Endothelial cell of umbilical vein (primary cell): ENCODE results near the gene AQP3. TPM values are rescaled to one million over a fixed set of nuclear protein-coding genes. Genes with fewer than 3 reads are reported as not detected.
"Not testable (repeated sequence)": the region's sequence is repeated elsewhere in the genome, so short reads cannot be mapped to it uniquely, and the experiment has no call there.

Source experiments
- BruUV-seq: library from RNA; stranded (reverse); fragments of 400-500 nt; replicated peaks from 2 replicates; lab custom pipeline; 2021; lab: Mats Ljungman, UMichigan
- CTCF ChIA-PET: fragments of 300-600, 350-600 bp; sonication (Branson Sonifier 250); formaldehyde crosslinking; loops from one replicate; lab custom pipeline; 2021; ENCODE audit warnings: antibody characterized with exemption, inconsistent platforms; lab: Charles Lee
- POLR2A ChIA-PET: fragments of 300-600, 350-600 bp; sonication (Branson Sonifier 250); formaldehyde crosslinking; loops from one replicate; lab custom pipeline; 2021; ENCODE audit warnings: antibody characterized with exemption, inconsistent platforms; lab: Charles Lee
- DNase-seq: peaks from one replicate; pipeline ENCODE4 v3.0.0-alpha.2; 2011; ENCODE audit warnings: low read depth, low spot score
- FAIRE-seq: peaks from 2 replicates; lab custom pipeline; 2011; peaks lifted over from hg19 to GRCh38; lab: Jason Lieb, UNC
- H2AFZ ChIP-seq: 2 replicates; pipeline ENCODE4 v1.6.0; 2012; ENCODE audit warnings: low read depth, low read length, control low read depth, inconsistent platforms
- H3K27ac ChIP-seq: 2 replicates; pipeline ENCODE4 v1.5.1; 2011; ENCODE audit warnings: low read depth, mild to moderate bottlenecking, control low read depth, low read length, moderate library complexity; ENCODE audit not compliant: insufficient read depth
- H3K27me3 ChIP-seq, 2 experiments: 2 replicates each; pipeline versions ENCODE4 v1.6.0 to v1.6.1; 2011; ENCODE audit warnings: low read length in 2 of 2, mixed read lengths in 1 of 2; ENCODE audit not compliant: control insufficient read depth in 2 of 2, insufficient read depth in 2 of 2
- H3K36me3 ChIP-seq, 2 experiments: 2 replicates in 1 of 2; 3 replicates in 1 of 2; pipeline ENCODE4 v1.5.1; 2011; ENCODE audit warnings: low read length in 2 of 2, mild to moderate bottlenecking in 1 of 2, moderate library complexity in 1 of 2; ENCODE audit not compliant: control insufficient read depth in 2 of 2, insufficient read depth in 2 of 2; ENCODE audit errors: extremely low read depth in 1 of 2
- H3K4me1 ChIP-seq: 3 replicates; pipeline ENCODE4 v1.5.1; 2011; ENCODE audit warnings: mild to moderate bottlenecking, low read length; ENCODE audit not compliant: control insufficient read depth, insufficient read depth; ENCODE audit errors: extremely low read depth
- H3K4me2 ChIP-seq: 2 replicates; pipeline ENCODE4 v1.6.1; 2011; ENCODE audit warnings: low read length, control low read depth, mixed read lengths; ENCODE audit not compliant: insufficient read depth
- H3K4me3 ChIP-seq, 3 experiments: fragments of 200-600 bp in 1 of 3; sonication (generic), shearing (Covaris generic) in 1 of 3; replicated peaks in 1 of 3; 2 replicates each; pipeline ENCODE4 v1.5.1; 2011 to 2016; ENCODE audit warnings: control low read depth in 3 of 3, low read length in 3 of 3, mild to moderate bottlenecking in 2 of 3, inconsistent platforms in 1 of 3, low read depth in 1 of 3, moderate library complexity in 1 of 3; ENCODE audit not compliant: insufficient read depth in 1 of 3
- H3K79me2 ChIP-seq: 2 replicates; pipeline ENCODE4 v1.6.0; 2012; ENCODE audit warnings: low read length, inconsistent platforms; ENCODE audit not compliant: control insufficient read depth, insufficient read depth
- H3K9ac ChIP-seq: replicated peaks from 2 replicates; pipeline ENCODE3; 2011; ENCODE audit warnings: low read length, control low read depth; ENCODE audit not compliant: insufficient read depth; ENCODE audit errors: extremely low read depth
- H3K9me1 ChIP-seq: replicated peaks from 3 replicates; pipeline ENCODE4 v1.6.0; 2011; ENCODE audit warnings: mild to moderate bottlenecking, low read length; ENCODE audit not compliant: control insufficient read depth, insufficient read depth; ENCODE audit errors: extremely low read depth
- H3K9me3 ChIP-seq: replicated peaks from 2 replicates; pipeline ENCODE4 v1.5.1; 2012; ENCODE audit warnings: low read length, inconsistent platforms; ENCODE audit not compliant: control insufficient read depth, insufficient read depth
- H4K20me1 ChIP-seq: replicated peaks from 2 replicates; pipeline ENCODE3; 2011; ENCODE audit warnings: mild to moderate bottlenecking, low read length; ENCODE audit not compliant: control insufficient read depth, insufficient read depth; ENCODE audit errors: extremely low read depth
- CTCF ChIP-seq, 2 donors: IDR thresholded peaks; 1 replicate in 1 of 2; 2 replicates in 1 of 2; pipeline ENCODE4 v1.5.1; 2011; ENCODE audit warnings: low read length in 2 of 2, mild to moderate bottlenecking in 2 of 2, moderate library complexity in 2 of 2, control low read depth in 1 of 2, inconsistent platforms in 1 of 2, low read depth in 1 of 2; ENCODE audit not compliant: insufficient read depth in 1 of 2; ENCODE audit errors: extremely low read depth in 1 of 2
- EZH2 ChIP-seq: IDR thresholded peaks from 2 replicates; pipeline ENCODE4 v1.6.1; 2012; ENCODE audit warnings: borderline replicate concordance, low read depth, mild to moderate bottlenecking, moderate library complexity, low read length, inconsistent platforms; ENCODE audit not compliant: severe bottlenecking
- GATA2 ChIP-seq: IDR thresholded peaks from 2 replicates; pipeline ENCODE4 v1.7.0; 2011; ENCODE audit warnings: low read depth, mild to moderate bottlenecking, moderate library complexity, mixed read lengths, low read length; ENCODE audit not compliant: insufficient read length, insufficient read depth
- JUN ChIP-seq: IDR thresholded peaks from 2 replicates; pipeline ENCODE4 v1.6.1; 2011; ENCODE audit warnings: borderline replicate concordance, low read depth; ENCODE audit not compliant: insufficient read length, insufficient read depth
- MYC ChIP-seq: IDR thresholded peaks from one replicate; pipeline ENCODE4 v1.6.1; 2011; ENCODE audit warnings: mild to moderate bottlenecking, low read depth, low read length
- POLR2AphosphoS5 ChIP-seq: IDR thresholded peaks from 2 replicates; pipeline ENCODE4 v1.6.1; 2012; ENCODE audit warnings: low read depth, mild to moderate bottlenecking, control low read depth, low read length, moderate library complexity; ENCODE audit not compliant: insufficient read depth
- dilution Hi-C: fragments of 300-500 bp; cut with MboI; formaldehyde crosslinking; loops from one replicate; pipeline ENCODE4 v1.15.0; 2019; ENCODE audit warnings: low sequenced_read_pairs; ENCODE audit not compliant: extremely low pct_ligation_motif_present
- intact Hi-C: fragments of 100-400 bp; cut with micrococcal nuclease; formaldehyde crosslinking; loops from one replicate; pipeline ENCODE4 v1.10.0; 2022
- polyA plus RNA-seq, 4 experiments: library from polyadenylated mRNA; depleted of rRNA in 3 of 4; stranded (reverse) in 3 of 4; unstranded in 1 of 4; fragments of >200 nt; gene quantifications; 2 replicates each; pipeline versions ENCODE4 v1.2.1 to v1.2.3, GENCODE V29; 2011 to 2012; ENCODE audit warnings: missing spikeins in 1 of 4
- total RNA-seq: library from RNA; stranded (reverse); gene quantifications from 2 replicates; pipeline ENCODE4 v1.2.3, GENCODE V29; 2021

AQP3 gene
- total and polyA plus RNA-seq, 2 donors (not counting 3 experiments of a cell fraction or from before 2014, with no cell fraction given): 0.93 to 1.8 TPM

- ChIA-PET CTCF (interaction anchor here (0.7 to 4.0 kb wide), 17 partner anchors 11 to 220 kb away, joined by 3 to 82 read pairs (median 7); partner anchors contain the start of gene NOL6), POLR2A (no interaction called here)
- Histone ChIP-seq H3K9me1 (no peaks in the 10 kb centered on the region), H3K27ac (no peak overlapping the region), H3K4me1 (no peaks in the 10 kb centered on the region), H4K20me1 (no peaks in the 10 kb centered on the region), H3K79me2 (no peaks in the 10 kb centered on the region), H3K27me3 (no peaks in the 10 kb centered on the region), H3K4me2 (no peak overlapping the region), H2AFZ (no peak overlapping the region), H3K9ac (no peak overlapping the region), H3K36me3 (no peaks in the 10 kb centered on the region), H3K4me3 (no peak overlapping the region), H3K9me3 (no peaks in the 10 kb centered on the region)
- no TSS peak for BruUV-seq
- no peak for FAIRE-seq
- intact Hi-C loops: loop anchor here (1.0 to 10.0 kb wide), 7 partner anchors 13 to 321 kb away; no protein-coding TSS in a partner anchor
- TF ChIP-seq EZH2 (no peak), GATA2 (no peak), JUN (no peak), POLR2AphosphoS5 (no peak), CTCF (IDR thresholded peaks at IDR 0.05; ENCODE audit: extremely low read depth in 1 of 2, insufficient read depth in 1 of 2, low read depth in 1 of 2, low read length in 2 of 2) (no peak), MYC (no peak)
- dilution Hi-C loops: no loop called here
- no peak for DNase-seq
Observed at GRCh38 chr9:33403941-33404787, 43.2 kb downstream of the AQP3 start.

GRCh38 chr9:33402371-33402770 lies 45.0 kb downstream of the AQP3 start, which contains the start of gene AQP7:
Gene AQP7 (minus strand): TSS chr9:33402568. CDS start chr9:33401262, 1,306 bp downstream.
- CTCF ChIA-PET: interaction anchor here (1.7 to 4.0 kb wide), 4 partner anchors 13 to 65 kb away, joined by 9 to 40 read pairs (median 15); no protein-coding TSS in a partner anchor

GRCh38 chr9:33401809-33402208 lies 45.6 kb downstream of the AQP3 start:
- H3K9ac ChIP-seq, H2AFZ ChIP-seq, FAIRE-seq, H3K27me3 ChIP-seq, H3K4me2 ChIP-seq, H4K20me1 ChIP-seq, BruUV-seq, DNase-seq, H3K4me1 ChIP-seq, H3K9me3 ChIP-seq, POLR2A ChIA-PET, H3K36me3 ChIP-seq, H3K79me2 ChIP-seq, H3K9me1 ChIP-seq, H3K4me3 ChIP-seq, dilution Hi-C loops, H3K27ac ChIP-seq: not testable (repeated sequence)
- intact Hi-C loops: loop anchor here (5.0 to 10.0 kb wide), 3 partner anchors 113 to 323 kb away; no protein-coding TSS in a partner anchor
- CTCF ChIA-PET: interaction anchor here (2.4 to 2.7 kb wide), 2 partner anchors 14 to 65 kb away, joined by 8 to 9 read pairs; no protein-coding TSS in a partner anchor

More at GRCh38 chr9:33402371-33402770, 45.0 kb downstream of the AQP3 start, which contains the start of gene AQP7:
- H3K4me1 ChIP-seq, H3K27me3 ChIP-seq, DNase-seq, H3K4me2 ChIP-seq, H3K36me3 ChIP-seq, H3K27ac ChIP-seq, dilution Hi-C loops, H3K79me2 ChIP-seq, H3K9me1 ChIP-seq, BruUV-seq, FAIRE-seq, H3K4me3 ChIP-seq, H4K20me1 ChIP-seq, POLR2A ChIA-PET, H3K9ac ChIP-seq, H3K9me3 ChIP-seq, H2AFZ ChIP-seq: not testable (repeated sequence)
- intact Hi-C loops: loop anchor here (5.0 to 10.0 kb wide), 3 partner anchors 112 to 322 kb away; no protein-coding TSS in a partner anchor
